Prostate gland (tissue), 2 donors: Measurements from ENCODE around the gene TMEM169.

Experiments
- POLR2A ChIP-seq: fragments of 450-650 bp; IDR thresholded peaks from one replicate; pipeline ENCODE4 v1.6.1; 2016; ENCODE audit warnings: antibody characterized with exemption, mild to moderate bottlenecking
- TF ChIP-seq, protein P1 (sequence below), 4 experiments: fragments of 200-600 bp in 2 of 4; fragments of 450-650 bp in 2 of 4; sonication (generic) in 2 of 4; IDR thresholded peaks; 1 replicate in 3 of 4; 2 replicates in 1 of 4; pipeline ENCODE4 v1.5.1; 2016 to 2019; ENCODE audit warnings: antibody characterized with exemption in 4 of 4, mild to moderate bottlenecking in 2 of 4, moderate library complexity in 2 of 4

DNA sequence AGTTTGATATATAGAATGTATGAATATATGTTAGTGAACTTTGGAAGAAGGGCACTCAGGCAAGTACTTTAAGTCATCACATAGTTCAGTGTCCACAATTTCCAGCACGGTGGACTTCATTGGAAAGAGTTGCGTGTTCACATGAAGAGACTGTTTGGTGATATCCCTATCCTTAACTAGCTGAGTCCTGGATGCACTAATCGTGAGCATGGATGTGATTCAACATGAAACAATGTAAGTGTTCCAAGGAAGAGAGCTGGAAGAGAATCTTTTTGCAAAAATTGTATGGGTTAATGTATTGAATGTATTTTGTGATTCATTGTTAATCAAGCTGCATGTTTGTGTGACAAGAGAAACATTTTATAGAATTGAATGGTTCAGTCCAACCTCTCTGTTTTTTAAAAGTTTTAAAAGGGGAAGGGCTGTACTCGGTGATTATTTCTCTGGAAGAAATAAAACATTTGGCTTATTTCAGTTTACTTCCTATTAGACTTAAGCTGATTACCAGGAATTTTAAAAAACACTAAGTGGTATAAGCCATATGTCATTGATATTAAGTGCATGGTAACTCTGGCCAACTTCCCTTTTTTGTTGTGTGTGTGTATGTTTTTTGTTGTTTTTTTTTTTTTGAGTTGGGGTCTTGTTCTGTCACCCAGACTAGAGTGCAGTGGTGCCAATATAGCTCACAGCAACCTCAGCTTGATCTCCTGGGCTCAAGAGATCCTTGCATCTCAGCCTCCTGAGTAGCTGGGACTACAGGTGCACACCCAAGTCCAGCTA, 36.0 kb downstream of the TMEM169 start:
- TF ChIP-seq, protein P1, sequence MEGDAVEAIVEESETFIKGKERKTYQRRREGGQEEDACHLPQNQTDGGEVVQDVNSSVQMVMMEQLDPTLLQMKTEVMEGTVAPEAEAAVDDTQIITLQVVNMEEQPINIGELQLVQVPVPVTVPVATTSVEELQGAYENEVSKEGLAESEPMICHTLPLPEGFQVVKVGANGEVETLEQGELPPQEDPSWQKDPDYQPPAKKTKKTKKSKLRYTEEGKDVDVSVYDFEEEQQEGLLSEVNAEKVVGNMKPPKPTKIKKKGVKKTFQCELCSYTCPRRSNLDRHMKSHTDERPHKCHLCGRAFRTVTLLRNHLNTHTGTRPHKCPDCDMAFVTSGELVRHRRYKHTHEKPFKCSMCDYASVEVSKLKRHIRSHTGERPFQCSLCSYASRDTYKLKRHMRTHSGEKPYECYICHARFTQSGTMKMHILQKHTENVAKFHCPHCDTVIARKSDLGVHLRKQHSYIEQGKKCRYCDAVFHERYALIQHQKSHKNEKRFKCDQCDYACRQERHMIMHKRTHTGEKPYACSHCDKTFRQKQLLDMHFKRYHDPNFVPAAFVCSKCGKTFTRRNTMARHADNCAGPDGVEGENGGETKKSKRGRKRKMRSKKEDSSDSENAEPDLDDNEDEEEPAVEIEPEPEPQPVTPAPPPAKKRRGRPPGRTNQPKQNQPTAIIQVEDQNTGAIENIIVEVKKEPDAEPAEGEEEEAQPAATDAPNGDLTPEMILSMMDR (IDR thresholded peaks at IDR 0.05), result no peak
- TF ChIP-seq POLR2A, result no peak
